GM18520 (cell line): ENCODE measurements around the gene SUFU.
"Not testable (repeated sequence)": the region's sequence is repeated elsewhere in the genome, so short reads cannot be mapped to it uniquely, and the experiment has no call there.

ENCODE experiments used
- ATAC-seq: cut with Tn5 transposase; IDR thresholded peaks from one replicate; pipeline ENCODE4 v1.9.1; 2021; ENCODE audit not compliant: unreplicated experiment

SUFU gene

GRCh38 chr10:102511583-102512274, 8.0 kb downstream of the SUFU start:
- ATAC-seq, result no peak

DNA sequence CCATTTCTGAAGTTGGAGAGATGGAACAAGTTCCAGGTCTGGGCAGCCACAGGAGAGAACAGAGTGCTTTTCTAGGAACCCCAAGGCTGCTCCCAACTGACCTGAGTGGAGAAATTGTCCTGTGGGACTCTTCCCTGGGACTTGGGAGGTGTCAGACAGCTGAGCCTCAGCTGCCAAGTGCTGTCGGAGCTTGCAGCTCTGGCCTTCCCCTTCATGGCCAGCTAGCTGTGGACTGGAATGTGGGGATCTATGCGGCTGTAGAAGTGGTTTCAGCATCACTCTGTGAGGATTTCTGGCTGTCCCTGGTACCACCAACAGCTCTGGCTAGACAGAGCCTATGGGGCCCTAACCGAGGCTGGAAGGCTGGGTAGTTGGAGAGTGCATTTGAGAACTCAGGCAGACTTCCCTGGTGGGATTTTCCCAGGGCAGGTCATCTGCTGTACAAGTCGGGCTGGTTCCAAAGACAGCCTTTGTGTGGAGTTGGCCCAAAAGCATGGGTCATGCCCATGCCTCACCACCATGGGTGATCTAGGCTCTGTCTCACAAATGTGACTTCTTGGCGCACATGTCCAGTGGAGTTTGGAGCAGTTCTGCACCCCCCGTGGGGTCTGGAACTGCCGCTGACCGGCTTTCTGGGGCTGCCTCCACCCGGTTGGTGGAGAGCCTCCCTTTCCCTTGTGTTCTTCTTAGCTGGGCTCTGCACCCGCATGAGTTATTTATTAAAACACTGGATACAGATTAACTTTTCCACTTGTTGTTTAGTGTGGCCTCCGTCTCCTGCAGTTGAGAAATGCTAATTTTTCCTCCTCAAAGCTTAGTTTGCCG, 10.9 kb downstream of the SUFU start:
- ATAC-seq, result no peak

- ATAC-seq, result no peak
These were observed 12.0 kb downstream of the SUFU start for GRCh38 chr10:102515724-102516123.

GRCh38 chr10:102517553-102517952, 13.8 kb downstream of the SUFU start:
- no peak for ATAC-seq

GRCh38 chr10:102519246-102519825, 15.6 kb downstream of the SUFU start:
- ATAC-seq, result no peak

GRCh38 chr10:102522874-102523249, 19.1 kb downstream of the SUFU start:
- ATAC-seq, result no peak

DNA sequence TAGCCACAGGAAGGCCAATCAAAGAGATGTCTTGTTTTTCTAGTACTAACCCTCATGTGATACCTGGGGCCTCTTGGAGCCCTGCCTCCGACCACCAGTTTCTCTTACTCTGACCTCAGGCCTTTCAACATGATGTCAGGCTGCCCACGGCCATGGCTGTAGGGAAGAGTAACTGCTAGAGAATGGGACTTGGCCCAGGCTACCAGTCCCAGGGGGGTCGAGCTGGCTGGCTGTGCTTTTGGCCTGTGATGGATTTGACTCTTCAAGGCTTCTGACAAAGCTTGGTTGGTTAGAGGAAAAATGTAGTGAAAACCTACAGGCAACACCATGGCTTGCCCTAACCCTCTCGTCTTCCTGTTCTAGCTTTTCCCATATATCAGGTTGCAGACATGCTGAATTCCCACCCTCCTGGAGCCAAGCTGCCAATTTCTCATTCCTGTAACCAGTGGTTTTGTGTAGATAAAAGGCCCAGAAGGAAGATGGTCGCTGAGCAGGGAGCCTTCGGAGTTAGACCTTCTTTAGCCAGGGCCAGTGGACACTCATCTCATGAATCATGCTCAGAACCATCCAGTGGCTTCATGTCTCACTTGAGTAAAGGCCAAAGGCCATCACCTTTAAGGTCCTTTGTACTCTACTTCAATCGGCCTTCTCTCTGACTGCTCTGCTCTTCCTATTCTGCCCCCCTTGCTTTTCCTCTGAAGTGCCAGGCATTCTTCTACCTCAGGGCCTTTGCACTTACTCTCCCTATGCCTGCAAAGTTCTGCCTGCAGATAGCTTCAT, 19.7 kb downstream of the SUFU start:
- no peak for ATAC-seq

DNA sequence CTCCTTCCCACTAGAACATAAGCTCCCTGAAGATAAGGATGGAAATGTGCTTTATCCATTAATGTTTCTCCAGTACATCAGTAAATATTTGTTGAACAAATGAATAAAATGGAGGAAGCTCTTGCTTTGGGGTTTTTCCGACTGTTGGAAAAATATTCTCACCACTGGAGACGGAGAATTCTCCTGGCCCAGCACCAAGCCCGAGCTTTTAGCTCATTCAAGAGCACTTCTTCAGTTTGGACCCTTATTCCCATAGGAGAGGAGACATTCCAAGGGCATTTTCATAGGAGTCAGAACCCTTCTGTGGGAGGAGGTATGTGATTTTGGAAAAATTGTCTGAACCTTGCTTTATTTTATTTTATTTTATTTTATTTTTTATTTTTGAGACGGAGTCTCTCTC, 21.0 kb downstream of the SUFU start:
- ATAC-seq, result no peak

DNA sequence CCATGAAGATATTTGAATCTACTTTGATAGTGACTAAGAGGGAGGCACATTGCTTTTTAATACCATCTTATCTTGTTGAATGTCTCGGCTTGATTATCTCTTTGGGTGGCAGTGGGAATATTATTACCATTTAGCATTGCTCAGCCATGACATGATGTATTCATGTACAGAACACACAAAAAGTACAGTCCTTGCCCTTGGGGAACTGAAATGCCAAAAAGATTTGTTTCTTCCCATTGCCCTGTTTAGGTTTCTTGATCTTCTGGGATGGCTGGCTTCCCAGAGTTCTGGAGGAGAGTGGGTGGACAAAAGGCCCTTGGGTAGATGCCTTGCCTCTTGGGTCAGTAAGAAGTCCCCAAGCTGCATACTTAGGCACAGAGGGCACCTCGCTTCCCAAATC, 23.8 kb downstream of the SUFU start:
- ATAC-seq, result no peak

DNA sequence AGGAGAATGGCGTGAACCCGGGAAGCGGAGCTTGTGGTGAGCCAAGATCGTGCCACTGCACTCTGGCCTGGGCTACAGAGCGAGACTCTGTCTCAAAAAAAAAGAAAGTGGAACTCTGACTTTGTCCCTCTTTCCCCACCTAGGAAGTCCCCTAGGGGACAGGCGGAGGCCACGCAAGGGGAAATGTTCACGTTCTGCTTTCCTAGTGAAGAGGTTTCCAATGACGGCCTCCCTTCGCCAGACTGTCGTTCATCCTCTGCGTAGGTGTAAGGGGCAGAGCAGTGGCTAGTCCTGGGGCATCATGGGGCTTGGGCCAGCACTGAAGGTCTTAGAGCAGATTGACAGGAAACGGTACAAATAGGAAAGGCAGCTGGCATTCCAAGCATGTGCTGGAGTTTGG, 30.6 kb downstream of the SUFU start:
- no peak for ATAC-seq

- not testable (repeated sequence) for ATAC-seq
These were observed 31.2 kb downstream of the SUFU start for GRCh38 chr10:102534966-102535365.

DNA sequence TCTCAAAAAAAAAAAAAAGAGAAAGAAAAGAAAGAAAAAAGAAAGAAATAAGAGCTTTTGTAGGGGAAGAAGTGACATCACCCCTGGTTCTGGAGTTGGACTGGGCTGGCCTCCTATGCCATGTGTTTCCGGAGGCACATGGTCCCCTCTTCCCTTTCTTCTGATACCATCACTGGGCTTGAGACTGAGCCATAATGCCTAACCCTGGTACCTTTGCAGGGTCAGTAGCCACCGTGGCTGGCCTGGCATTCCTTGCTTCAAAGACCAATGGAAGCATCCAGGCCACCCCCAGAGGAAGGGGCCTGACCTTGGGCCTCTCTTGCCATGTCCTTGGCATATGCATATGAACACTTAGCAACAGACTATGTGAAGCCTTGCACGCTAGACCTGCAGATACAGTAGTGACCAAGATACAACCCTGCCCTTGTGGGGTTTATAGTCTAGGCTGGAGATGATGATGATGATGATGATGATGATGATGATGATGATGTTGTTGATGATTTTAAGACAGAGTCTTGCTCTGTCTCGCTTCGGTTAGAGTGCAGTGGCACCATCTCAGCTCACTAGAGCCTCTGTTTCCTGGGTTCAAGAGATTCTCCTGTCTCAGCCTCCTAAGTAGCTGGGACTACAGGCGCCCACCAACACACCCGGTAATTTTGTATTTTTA, 31.8 kb downstream of the SUFU start:
- ATAC-seq, result no peak

- ATAC-seq, result no peak
These were observed 33.6 kb downstream of the SUFU start for GRCh38 chr10:102537367-102537766.

- ATAC-seq, result no peak
These were observed 34.2 kb downstream of the SUFU start for GRCh38 chr10:102537948-102538347.

GRCh38 chr10:102538811-102539210, 35.0 kb downstream of the SUFU start:
- no peak for ATAC-seq

DNA sequence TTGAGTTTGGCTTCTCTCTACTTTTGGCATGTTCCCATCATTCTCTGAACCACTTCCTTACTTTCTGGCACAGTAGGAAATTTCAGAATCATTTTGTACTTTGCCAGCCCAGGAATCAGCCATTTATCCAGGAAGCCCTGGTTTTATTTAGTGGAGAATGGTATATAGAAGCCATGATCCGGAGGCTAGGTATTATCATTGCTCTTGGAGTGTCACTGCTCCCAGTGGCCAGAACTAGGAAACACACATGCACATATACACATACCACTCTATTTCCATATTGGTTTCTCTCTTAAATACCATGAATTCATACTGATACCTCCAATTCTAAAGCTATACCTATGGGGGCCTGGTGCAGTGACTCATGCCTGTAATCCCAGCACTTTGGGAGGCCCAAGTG, 36.3 kb downstream of the SUFU start:
- peak; percentile 66 for ATAC-seq

DNA sequence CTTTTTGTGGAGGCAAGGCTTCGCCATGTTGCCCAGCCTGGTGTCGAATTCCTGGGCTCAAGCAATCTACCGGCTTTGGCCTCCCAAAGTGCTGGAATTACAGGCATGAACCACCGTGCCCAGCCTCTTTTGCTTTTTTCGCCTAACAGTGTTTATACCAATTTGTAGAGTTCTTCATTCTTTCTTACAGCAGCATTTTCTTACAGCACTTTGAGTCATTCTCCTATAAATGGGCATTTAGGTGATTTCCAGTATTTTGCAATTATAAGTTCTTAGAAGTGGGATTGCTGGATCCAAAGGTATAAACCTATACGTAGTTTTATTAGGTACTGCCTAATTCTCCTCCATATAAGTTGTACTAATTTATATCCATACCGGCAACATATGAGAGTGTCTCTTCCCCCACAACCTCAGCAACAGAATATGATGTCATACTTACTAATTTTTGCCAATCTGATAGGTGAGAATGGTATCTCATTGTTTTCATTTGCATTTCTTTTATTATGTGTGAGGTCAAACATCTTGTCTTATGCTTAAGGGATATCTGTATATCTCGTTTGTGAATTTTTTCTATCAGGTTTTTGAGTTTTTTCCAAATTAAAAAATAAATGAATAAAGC, 39.1 kb downstream of the SUFU start:
- no peak for ATAC-seq

GRCh38 chr10:102545265-102545871, 41.6 kb downstream of the SUFU start:
- no peak for ATAC-seq

DNA sequence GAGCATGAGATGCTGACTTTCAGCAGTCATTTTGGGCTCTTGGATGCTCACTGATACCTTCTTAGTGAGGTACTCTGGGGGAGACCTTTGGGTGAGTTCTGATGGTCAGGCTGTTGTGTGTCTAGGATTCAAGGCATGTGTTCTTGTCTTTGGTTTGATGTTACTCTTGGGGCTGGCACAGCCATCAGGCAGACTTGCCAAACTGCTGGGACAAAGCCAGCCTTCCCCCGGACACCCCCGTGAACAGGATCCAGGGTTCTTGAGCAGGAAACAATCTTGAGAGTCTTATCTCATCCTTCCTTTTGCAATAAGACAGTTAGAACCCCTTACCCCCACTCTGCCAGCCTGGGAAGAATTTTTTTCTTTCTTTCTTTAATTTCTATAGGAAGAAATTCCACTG, 42.2 kb downstream of the SUFU start:
- ATAC-seq, result no peak
